GM21447 (cell line): ENCODE data around the gene PKP1.

Source experiments
- ATAC-seq: cut with Tn5 transposase; IDR thresholded peaks from one replicate; pipeline ENCODE4 v1.9.1; 2021; ENCODE audit not compliant: unreplicated experiment

Gene PKP1

GRCh38 chr1:201361652-201362504, 78.6 kb downstream of the PKP1 start:
- no peak for ATAC-seq

DNA sequence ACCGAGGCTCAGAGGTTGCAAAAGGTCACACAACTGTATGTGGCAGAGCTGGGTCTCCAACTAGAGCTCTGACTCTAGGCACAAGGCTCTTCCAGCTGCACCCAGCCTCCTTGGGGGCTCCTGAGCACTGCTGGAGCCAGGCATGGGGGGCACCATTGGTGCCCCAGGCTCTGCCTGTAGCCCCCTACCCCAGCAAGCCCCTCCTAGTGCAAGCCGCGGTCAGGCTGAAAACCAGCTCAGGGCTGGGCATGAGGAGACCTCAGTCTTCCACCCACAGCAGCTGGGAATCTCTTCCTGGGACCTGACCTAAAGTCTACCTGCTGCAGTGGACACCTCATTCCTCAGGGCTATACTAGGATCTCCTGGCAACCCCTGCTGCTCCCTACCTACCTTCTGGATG, 79.6 kb downstream of the PKP1 start:
- ATAC-seq: no peak

DNA sequence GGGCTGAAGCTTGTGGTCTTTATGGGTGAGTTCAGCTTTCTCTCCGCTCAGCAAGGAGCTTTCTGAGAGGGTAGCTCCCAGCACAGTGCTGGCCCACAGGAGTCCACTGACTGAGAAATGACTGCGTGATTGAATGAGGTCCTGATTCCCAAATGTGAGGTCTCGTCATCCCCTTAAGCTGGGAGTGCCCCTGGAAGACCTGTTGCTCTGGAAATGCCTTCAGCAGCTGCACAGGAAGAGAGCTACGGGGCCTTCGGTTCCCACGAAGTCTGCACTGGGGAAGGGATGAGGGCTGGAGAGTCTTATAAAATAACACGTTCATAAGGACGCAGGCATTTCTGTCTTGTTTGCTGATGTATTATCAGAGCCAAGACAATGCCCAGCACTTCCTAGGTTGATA, 80.2 kb downstream of the PKP1 start:
- no peak for ATAC-seq

- ATAC-seq: no peak
These were observed 81.5 kb downstream of the PKP1 start for GRCh38 chr1:201364808-201365105.

DNA sequence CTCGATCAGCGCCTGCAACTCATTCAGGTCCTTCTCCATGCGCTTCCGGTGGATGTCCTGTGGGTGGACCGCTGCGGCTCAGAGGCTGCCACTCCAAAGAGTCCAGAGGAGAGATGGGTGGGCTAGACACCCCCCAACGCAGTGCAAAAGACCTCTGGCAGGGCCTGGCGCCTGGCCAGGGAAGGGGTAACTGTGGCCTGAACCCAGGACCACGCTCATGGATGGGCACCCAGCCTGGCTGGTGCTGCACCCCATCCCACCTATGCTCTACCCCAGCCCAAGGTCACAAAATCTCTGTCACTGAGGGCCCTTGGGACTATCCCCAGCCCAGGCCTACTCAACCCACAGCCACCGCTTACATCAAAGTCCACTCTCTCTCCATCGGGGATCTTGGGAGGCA, 81.9 kb downstream of the PKP1 start:
- no peak for ATAC-seq

DNA sequence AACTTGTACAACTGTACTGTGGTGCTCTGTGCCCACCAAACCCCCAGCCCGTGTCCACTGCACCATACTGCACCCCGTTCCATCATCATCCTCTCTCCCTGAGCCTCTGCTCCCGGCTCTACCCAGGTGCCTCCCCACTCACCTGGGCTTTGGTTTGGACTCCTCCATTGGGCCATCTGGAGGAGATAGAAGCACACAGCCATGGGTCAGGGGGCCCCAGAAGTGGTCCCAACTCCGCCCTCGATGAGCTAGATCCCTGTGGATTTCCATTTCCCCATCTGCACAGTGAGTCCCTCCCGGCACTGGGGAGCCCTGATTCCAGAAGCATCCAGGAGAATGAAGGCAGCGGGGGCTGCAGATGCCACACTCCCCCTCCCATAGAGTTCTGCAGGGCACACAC, 83.4 kb downstream of the PKP1 start:
- no peak for ATAC-seq

DNA sequence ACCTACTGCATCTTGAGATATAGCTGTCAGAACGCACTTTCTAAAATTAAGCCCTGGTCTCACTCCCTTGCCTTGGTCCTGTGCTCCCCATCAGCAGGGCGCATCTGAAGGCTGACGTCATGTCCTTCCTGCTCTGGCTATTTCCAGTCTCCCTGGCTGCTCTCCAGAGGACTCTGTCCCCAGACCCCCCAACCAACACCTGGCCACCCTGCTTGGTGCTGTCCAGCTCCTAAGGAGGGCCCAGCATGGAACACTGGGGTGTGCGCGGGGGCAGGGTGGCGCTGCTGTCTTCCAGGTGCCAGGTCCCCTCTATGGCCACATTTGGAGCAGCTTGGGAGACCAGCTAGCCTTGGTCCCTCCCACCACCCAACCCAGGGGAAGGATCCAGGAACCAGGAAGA, 85.9 kb downstream of the PKP1 start:
- ATAC-seq: no peak

GRCh38 chr1:201370500-201370899, 87.2 kb downstream of the PKP1 start:
- ATAC-seq: no peak

DNA sequence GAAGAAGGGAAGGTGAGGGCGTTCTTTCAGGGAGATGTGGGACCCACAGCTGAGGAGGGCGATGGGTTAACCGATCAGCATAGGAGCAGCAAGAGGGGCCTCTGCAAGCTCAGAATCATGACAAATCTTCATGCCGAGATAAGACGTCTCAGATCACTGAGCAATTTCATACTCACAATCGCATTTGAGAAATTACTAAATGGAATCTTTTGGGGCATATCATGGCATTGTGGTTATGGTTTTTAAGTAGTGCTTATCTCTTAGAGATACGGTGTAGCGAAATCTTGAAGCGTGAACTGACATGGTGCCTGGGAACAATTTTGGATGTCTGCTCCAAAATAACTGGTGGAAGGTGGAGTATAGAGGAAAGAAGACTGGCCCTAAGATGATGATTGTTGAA, 88.0 kb downstream of the PKP1 start:
- ATAC-seq: no peak

- no peak for ATAC-seq
These were observed 88.5 kb downstream of the PKP1 start for GRCh38 chr1:201371792-201372191.

DNA sequence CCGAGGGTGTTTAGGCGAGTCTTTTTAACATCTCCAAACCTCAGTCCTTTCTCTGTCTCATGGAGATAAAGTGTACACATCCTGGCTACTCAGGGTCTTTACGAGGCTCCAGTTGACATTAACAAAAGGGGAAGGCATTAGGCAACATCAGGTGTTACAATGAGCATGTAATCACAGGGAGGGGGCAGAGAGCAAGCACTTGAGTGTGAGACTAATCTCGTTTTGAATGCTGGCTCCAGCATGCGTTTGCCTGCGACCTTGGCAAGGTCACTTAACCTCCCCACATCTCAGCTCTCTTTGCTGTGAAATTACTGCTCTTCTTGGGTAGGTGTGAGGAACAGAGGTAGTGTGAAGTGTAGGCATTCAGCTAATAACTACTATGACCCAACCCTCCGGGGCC, 91.1 kb downstream of the PKP1 start:
- ATAC-seq: no peak

- ATAC-seq: no peak
These were observed 91.9 kb downstream of the PKP1 start for GRCh38 chr1:201375169-201375568.

DNA sequence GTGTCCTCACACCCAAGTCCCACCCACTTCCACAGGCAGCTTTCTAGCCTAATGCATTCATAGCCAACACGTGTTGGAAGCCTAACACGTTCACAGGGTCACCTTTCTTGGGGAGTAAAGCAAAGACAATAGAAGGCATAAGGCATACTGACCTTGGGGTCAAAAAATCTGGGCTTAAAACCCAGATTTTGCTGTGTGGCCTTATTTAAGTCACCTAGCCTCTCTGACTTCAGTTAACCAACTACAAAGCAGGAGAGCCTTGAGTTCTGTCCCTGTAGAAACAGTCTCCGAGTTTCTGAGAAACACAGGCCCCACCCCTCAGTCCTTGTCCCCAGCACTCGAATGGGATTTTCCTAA, 92.8 kb downstream of the PKP1 start:
- no peak for ATAC-seq

DNA sequence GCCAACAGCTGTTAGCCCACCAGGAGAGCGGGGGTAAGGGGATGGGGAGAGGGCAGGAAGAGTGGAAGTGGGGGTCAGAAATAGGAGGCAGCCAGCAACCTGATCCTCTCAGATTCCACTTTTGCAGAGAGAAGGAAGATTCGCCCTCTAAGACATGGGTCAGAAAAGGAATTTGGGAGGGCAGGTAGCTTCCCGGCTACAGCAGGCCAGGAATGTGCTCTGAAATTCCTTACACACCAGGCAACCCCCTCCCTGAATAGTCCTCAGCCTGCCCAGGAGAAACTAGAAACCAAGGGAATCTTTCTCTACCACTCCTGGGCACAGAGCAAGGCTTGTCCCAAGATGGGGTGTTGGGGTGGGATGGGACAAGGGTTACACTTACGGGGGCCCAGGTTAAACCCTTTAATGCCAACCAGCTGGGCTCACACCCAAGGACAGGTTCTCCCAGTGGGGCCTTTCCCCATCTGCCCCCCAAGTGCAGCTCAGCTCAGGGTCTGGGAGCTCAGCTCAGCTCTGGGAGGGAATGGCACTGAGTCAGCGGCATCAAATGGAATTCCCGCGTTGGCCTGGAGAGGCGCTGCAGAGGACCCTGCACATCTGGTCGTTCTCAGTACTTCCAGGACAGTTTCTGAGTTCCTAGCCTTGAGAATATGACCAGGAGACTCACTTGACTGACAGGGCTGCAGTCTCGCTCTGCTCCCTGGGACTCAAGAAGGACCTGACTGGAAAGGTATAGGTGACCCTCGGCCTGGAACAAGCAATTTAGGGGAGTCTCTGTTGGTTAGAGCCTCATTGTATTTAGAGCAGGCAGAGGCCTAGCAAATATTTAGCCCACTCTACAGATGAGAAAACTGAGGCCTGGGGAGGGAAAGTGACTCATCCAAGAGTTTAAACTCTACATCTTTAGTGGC, 93.4 kb downstream of the PKP1 start:
- no peak for ATAC-seq

DNA sequence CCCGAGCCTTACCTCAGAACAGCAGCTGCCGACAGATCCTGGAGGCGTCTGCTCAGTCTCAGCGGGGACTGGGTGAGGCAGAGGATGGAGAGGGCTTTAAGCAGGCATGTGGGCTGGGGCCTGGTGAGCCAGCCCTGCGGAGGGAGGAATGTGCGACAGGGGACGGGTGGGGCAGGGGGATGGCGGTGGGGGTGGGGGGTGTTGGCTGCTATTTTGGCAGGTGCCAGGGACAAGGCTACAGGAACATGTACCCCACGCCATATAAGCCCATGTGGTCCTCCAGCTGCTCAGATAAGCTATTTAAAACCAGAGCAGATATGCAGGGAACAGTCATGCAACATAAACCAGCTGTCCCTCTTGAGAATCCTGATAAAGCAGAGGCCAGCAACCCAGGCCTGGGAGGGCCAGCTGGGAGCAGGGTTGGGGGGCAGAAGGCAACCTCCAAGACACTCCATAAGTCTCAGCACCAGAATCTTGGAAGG, 94.3 kb downstream of the PKP1 start, which contains the start of gene TNNT2:
Gene TNNT2 (minus strand): TSS at position 70 of the 482 bp plus-strand sequence. CDS start 4,426 bp downstream, outside the sequence.
- no peak for ATAC-seq

DNA sequence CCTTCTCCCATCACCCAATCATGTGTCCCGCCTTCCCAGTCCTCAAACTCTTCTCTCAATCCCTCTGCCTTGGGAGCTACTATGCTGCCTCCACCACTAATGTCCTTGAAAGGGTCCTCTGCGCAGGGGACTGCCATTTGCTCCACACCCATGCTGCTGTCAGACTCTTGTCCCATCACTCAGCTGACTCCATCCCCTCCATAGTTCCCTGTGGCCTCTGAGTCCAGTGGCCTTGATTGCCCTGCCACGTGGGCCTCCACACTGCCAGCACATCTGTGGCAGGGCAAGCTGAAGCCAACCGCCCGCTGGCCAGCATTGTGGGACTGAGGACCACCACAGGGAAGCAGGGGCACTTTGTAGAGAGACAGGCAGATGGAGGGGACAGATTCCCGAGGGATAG, 95.5 kb downstream of the PKP1 start:
- no peak for ATAC-seq

DNA sequence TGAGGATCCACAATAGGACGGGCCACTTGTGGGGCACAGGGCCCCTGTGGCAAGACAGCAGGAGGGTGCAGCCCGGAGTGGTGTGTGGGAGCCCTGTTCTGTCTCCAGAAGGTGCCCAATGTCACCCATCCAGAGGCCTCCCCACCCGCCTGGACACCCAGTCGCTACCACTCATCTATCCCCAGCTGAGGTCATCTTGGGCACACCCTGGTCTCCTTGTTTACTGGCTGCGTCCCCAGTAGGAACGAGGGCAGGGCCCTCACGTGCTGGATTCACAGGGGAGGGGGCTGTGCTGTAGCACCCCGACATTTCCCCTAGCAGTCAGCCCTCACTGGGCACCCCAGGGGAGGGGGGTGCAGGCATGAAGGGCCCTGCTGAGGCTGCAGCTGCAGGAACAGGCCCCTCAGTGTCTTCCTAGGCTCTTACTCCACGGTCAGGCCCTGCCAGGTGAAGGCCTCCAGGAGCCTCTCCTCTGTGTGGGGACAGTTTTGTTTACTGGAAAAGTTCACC, 96.5 kb downstream of the PKP1 start:
- no peak for ATAC-seq

DNA sequence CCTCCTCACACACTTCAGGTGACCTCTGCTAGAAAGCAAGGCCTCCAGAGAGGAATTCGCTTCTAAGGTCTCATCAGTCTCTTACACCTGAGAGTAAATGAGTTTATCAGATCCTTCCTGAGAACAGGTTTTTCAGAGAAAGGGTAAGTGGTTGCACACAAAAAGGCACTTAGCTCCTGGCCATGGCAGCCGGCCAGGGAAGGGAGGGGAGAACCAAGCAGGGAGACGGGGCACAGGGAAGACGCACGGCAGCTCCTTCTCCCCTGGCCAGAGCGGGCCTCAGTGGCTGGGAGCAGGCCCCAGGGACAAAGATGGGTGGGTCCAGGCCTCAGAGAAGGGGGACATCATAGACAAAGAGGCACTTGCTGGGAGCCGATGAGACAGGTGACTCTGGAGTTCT, 97.8 kb downstream of the PKP1 start:
- no peak for ATAC-seq
